GM21360 (cell line): ENCODE measurements around the gene PPP2R1A.
A peak's percentile ranks its signal among the peaks of the same experiment; 100 is the strongest.

Experiments
- ATAC-seq: cut with Tn5 transposase; IDR thresholded peaks from one replicate; pipeline ENCODE4 v1.9.1; 2021; ENCODE audit warnings: mild to moderate bottlenecking, moderate library complexity; ENCODE audit not compliant: unreplicated experiment

Gene PPP2R1A

DNA sequence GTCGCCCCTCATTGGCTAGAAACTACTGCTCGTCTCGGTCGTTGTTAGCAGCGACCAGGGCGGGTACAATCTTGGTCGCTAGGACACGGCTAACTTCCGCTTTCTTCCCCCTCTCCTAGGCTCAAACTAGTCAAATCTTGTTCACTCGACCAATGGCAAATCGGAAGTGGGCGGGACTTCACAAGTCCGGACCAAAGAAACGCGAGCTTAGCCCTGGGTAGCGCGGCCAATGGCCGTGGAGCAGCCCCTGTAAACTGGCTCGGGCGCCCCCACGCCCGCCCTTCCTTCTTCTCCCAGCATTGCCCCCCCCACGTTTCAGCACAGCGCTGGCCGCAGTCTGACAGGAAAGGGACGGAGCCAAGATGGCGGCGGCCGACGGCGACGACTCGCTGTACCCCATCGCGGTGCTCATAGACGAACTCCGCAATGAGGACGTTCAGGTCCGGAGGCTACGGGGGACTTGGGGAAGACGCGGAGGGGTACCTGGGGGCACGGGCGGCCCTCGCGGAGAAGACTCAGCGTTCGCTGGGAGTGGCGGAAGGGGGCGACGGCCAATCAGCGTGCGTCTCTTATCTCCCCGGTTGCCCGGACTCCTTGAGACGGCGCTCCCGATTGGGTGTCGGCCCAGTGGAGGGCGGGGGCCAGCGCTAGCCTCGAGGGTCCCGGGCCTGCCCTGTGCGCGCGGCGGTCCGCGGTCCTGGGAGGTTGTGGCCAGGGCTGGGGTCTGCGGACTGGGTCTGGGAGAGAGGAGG is at the start of gene PPP2R1A:
Gene PPP2R1A, plus strand, starts transcription at position 318 of the 752 bp plus-strand sequence. Its CDS starts 45 bp downstream, at position 363.
- peak; percentile 84 for ATAC-seq

DNA sequence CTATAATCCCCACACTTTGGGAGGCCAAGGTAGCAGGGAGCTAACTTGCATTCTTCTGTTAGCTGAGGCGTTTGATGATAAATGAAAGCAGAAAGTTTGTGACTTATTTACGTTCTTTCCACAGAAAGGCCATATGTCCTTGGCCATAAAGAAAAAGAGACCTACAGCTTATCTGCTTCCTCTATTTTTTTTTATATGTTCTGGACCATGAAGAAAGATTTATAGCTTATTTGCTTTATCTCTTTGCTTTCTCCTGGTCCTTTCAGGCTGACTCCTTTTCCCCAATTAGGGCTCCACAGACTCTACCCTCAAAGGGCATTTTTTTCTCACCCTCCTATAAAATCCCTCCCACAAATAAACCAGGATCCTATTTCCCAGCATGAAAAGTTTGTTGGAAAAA is 48.6 kb upstream of the PPP2R1A start:
- ATAC-seq: no peak

- ATAC-seq: no peak
Measured at GRCh38 chr19:52142001-52142595, 47.8 kb upstream of the PPP2R1A start.

- ATAC-seq: no peak
Measured at GRCh38 chr19:52148256-52148655, 41.6 kb upstream of the PPP2R1A start.

DNA sequence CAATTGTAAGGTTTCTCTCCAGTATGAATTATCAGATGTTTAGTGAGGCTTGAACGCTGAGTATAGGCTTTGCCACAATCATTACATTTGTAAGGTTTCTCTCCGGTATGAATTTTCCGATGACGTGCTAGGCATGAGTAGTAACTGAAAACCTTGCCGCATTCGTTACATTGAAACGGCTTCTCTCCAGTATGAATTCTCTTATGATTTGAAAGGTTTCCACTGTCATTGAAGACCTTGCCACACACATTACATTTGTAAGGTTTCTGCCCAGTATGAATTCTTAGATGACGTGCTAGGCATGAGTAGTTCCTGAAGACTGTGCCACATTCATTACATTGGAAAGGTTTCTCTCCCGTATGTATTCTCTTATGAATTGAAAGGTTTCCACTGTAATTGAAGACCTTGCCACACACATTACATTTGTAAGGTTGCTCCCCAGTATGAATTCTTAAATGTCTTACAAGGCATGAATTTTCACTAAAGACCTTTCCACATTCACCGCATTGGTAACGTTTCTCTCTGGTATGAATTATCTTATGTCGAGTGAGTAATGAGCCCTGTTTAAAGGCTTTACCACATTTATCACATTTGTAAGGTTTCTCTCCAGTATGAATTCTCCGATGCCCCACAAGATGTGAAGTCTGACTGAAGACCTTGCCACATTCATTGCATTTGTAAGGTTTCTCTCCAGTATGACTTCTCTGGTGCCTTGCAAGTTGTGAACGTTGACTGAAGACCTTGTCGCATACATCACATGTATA is 34.1 kb upstream of the PPP2R1A start:
- ATAC-seq: no peak

DNA sequence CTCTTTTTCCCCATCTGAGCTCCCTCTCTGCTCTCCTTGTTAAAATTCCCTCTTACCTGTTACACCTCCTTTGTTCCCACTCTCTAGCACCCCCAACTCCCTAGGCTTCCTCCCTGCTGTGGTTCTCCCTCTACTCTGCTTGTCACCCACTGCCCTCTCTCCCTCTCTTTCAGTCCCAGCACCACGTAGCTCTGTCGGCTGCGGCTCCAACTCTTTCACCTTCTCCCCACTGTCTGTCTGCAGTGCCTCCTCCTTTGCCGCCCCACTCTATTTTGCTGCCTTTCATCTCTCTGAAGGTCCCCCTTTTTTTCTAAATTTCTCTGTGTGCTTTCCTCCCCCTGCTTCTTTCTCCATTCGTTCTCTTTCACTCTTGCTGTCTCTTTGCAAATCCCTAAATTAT is 19.5 kb upstream of the PPP2R1A start:
- ATAC-seq: no peak

DNA sequence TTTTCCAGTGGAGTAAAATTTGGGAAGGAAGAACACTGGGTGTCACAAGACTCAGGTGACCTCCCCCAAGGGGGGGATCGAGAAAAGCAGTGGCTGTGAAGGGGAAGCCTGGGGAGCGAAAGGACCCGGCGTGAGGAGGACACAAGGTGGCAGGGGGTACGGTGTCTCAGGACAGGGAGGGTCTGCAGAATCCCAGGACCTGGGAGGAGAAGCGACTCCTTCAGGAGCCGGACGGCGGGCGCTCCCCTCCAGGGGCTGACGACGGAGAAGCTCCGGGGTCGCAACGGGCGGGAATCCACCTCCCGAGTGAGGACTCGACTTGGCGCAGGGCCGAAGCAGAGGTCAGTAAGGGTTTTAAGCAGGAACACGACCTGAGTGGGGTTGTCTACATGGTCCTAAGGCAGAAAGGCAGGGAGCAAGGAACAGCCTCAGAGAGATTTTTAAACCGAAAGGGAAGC is 19.0 kb upstream of the PPP2R1A start:
- no peak for ATAC-seq

DNA sequence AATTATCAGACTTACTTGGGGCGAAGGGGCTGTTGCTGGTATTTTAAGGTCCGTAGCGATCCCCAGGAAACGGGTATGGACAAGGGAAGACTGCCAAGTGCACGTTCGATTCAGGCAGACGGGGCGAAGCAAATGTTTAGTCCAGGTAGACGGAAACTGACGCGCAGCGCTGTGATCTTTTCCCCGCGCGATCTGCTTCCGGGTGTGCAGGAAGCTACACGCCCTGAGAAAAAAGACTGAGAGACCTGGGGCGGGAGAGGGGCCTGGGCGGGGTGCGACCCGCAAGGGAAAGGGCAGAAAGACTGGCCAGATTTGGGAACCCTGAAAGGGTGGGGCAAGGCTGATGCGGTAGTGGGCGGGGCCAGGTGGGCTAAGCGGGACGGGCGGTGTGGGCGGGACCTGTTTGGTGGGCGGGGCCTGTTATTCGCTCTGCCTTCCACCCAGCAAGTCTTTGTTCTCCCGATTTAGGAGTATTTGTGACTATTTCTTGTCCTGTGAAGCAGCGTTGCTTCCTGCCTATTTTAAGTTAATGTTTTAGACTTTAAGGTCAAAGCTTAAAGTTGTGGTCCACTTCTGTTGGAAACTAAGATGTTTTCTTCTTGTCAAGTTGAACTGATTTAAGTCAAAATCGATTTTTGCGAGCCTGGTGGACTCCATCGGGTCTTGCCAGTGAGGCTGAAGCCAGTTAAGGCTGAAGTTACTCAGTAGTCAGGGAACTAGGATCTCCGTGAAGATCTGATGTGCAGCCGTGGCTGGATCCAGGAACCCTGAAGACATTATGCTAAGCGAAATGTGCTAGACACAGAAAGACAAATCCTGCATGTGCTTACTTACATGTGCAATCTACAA is 18.3 kb upstream of the PPP2R1A start, which contains the start of gene ZNF836:
Gene ZNF836, minus strand, starts transcription at position 301 of the 849 bp plus-strand sequence. CDS start 3,549 bp downstream, outside the sequence.
- ATAC-seq: peak; percentile 78

DNA sequence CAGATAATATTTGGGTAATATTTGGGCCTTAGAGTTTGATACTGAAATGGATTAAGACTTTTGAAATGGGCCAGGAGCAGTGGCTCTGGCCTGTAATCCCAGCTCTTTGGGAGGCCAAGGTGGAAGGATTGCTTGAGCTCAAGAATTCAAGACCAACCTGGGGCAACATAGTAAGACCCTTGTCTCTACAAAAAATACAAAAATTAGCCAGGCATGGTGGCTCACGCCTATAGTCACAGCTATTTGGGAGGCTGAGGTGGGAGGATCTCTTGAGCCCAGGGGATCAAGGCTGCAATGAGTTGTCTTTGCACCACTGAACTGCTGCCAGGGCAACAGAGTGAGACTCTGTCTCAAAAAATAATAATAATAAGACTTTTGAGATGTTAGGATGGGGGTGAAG is 17.5 kb upstream of the PPP2R1A start:
- no peak for ATAC-seq

GRCh38 chr19:52176574-52176973 is 13.3 kb upstream of the PPP2R1A start:
- ATAC-seq: no peak

GRCh38 chr19:52187407-52187806 is 2.4 kb upstream of the PPP2R1A start:
- no peak for ATAC-seq

DNA sequence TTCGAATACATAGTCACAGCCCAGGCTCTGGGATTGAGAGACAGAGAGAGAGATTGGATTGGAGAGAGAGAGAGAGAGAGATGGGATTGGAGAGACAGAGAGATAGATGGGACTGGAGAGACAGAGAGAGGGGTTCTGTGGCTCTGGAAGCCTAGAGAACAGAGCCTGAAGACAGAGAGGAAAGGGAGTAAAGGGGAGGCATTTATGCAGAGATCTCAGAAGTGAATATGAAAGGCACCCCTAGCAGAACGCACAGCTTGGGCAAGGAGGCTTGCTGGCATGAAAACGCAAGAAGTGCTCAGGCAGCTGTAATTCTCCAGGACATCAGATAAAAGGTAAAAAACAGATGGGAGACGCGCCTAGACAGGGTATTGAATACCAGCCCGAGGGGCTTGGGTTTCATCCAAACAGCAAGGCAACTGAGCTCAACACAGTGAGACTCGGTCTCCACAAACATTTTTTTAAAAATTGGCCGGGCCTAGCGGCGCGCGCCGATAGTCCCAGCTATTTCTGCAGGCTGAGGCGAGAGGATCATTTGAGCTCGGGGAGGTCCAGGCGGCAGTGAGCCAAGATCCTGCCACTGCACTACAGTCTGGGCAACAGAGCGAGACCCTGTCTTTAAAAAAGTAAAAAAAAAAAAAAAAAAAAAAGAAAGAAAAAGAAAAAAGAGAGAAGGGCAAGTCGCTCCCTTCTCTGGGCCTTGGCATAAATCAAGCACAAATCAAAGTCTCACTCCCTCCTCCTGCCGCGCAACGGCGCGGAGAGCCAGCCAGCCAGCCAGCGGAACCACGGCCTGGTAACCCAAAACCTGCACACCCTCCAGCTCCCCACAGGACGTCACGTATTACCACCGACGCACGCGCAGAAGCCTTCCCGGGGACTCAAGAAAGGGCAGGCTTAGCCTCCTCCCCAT is 774 bp upstream of the PPP2R1A start:
- ATAC-seq: peak; percentile 3

- ATAC-seq: no peak
Measured at GRCh38 chr19:52190487-52191293, 838 bp downstream of the PPP2R1A start.

- ATAC-seq: no peak
Measured at GRCh38 chr19:52191389-52191788, 1.5 kb downstream of the PPP2R1A start.

DNA sequence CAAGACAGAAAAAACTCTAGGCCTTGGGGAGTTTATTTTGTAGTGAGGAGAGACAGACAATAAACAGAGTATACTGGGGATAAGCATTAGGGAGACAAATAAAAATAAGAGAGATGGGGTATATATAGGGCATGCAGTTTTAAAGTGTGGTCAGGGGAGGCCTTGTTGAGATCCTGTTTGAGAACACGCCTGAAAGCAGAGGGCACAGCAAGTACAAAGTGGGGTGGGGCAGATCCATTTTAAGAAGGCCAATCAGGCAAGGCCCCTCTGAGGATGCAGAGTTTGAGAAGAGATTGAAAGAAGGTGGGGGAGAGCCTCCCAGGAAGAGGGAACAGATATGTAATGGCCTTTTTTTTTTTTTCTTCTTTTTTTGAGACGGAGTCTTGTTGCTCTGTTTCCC is 2.1 kb downstream of the PPP2R1A start:
- no peak for ATAC-seq

- ATAC-seq: no peak
Measured at GRCh38 chr19:52196256-52196967, 6.6 kb downstream of the PPP2R1A start.

- no peak for ATAC-seq
Measured at GRCh38 chr19:52197964-52198363, 8.1 kb downstream of the PPP2R1A start.

- ATAC-seq: no peak
Measured at GRCh38 chr19:52198678-52199077, 8.8 kb downstream of the PPP2R1A start.
